GM13976 (cell line): Measurements from ENCODE around the gene SLC8B1.

ENCODE experiments used
- DNase-seq: peaks from one replicate; pipeline ENCODE4 v3.0.0; 2012; ENCODE audit warnings: low spot score
- in situ Hi-C: fragments of 300-500 bp; cut with MboI; formaldehyde crosslinking; loops from one replicate; pipeline ENCODE4 v1.12.0; 2022; ENCODE audit warnings: low sequenced_read_pairs, mixed read lengths, inconsistent platforms; ENCODE audit not compliant: unreplicated experiment
- TF ChIP-seq, protein P1 (sequence below): IDR thresholded peaks from 2 replicates; pipeline ENCODE4 v1.5.1; 2012; ENCODE audit warnings: borderline replicate concordance, mild to moderate bottlenecking; ENCODE audit not compliant: insufficient read depth; ENCODE audit errors: extremely low read depth, missing control alignments, control extremely low read depth

Gene SLC8B1

DNA sequence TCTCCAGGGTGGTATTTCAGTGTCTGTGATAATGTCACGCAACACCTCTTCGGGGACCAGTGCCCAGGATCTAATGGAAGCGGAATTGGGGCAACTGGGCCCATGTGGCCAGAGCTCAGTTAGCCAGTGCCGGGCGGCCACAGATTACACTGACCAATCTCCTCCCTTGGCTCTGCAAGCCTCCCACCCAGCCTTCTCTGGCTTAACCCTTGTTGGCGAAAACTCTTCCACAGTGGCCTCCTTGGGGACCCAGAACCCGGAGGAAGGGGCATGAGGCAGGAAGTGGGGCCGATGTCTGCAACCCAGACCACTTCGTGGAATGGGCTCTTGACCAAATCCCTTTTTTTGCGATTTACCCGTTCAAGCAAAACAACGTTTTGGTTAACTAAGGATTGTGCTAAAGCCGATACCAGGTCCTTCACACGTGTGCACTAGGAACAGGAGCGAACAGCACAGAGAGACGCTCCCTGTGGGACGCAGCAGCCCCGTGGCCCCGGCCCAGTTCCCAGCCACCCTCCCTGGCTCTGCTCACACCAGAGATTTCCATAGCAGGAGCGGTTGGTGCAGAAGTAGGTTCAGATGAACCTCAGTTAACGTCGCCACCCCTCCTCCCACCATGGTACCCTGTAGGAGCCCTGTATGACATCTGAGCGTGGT, 38.2 kb downstream of the SLC8B1 start:
- DNase-seq: no peak
- TF ChIP-seq, protein P1, sequence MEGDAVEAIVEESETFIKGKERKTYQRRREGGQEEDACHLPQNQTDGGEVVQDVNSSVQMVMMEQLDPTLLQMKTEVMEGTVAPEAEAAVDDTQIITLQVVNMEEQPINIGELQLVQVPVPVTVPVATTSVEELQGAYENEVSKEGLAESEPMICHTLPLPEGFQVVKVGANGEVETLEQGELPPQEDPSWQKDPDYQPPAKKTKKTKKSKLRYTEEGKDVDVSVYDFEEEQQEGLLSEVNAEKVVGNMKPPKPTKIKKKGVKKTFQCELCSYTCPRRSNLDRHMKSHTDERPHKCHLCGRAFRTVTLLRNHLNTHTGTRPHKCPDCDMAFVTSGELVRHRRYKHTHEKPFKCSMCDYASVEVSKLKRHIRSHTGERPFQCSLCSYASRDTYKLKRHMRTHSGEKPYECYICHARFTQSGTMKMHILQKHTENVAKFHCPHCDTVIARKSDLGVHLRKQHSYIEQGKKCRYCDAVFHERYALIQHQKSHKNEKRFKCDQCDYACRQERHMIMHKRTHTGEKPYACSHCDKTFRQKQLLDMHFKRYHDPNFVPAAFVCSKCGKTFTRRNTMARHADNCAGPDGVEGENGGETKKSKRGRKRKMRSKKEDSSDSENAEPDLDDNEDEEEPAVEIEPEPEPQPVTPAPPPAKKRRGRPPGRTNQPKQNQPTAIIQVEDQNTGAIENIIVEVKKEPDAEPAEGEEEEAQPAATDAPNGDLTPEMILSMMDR: no peak
- in situ Hi-C loops: no loop called here

- no peak for DNase-seq
- in situ Hi-C loops: no loop called here
These were observed 38.9 kb downstream of the SLC8B1 start for GRCh38 chr12:113295886-113296556.

DNA sequence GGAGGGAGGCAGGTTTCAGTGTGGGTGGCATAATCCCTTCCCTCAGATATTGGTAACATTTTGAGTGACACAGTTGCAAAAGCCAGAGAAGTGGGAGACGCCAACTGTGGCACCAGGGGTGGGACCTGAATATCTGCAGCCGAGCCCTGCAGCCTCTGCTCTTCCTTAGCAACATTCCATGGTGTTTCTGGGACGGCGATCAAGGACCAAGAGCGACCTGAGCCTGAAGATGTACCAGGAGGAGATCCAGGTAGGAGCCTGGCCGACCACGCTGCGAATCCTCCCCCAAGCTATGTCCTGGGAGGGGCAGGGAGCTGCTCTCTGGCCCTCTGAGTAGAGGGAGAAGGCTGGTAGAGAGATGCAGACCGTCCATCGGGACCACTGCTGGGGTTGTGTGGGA, 41.8 kb downstream of the SLC8B1 start:
- no peak for DNase-seq
- in situ Hi-C loops: no loop called here
- TF ChIP-seq, protein P1: no peak

More at GRCh38 chr12:113295886-113296556, 38.9 kb downstream of the SLC8B1 start:
- TF ChIP-seq, protein P1: no peak

DNA sequence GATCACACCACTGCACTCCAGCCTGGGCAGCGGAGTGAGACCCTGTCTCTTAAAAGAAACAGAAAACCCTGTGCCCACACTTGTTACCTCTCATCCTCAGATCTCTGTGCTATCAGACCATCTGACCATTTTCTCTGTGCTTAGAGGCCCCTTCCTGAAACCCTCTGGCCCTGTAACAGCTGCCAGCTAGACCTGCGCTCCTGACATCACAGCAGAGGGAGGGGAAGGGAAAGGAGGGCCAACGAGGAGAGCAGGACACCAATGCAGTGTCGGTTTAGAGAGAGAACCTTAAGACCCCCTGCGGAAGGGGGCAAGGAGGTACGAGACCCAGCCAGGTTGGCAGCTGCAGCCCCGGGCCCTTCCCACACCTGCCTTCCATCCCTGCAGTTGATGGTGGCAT, 42.4 kb downstream of the SLC8B1 start:
- no peak for DNase-seq
- in situ Hi-C loops: no loop called here
- TF ChIP-seq, protein P1: no peak

DNA sequence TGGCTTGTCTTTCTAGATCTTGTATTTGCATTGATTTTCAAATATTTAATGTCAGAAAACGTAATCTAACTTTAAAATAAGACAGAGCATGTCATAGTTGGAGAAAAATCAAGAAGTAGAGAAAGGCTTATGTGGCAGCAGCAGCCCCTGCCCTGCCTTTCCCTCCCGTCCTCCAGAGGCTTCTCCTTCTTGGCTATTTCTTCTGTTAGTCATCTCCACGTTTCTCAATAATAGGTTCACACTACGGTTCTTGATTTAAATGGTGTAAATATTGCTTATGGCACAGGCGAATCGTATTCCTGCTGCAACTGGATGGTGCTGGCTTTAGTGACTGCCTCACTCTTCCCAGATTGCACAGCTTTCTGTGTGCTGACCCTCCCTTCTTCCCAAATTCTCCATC, 42.8 kb downstream of the SLC8B1 start:
- DNase-seq: no peak
- TF ChIP-seq, protein P1: no peak
- in situ Hi-C loops: no loop called here

DNA sequence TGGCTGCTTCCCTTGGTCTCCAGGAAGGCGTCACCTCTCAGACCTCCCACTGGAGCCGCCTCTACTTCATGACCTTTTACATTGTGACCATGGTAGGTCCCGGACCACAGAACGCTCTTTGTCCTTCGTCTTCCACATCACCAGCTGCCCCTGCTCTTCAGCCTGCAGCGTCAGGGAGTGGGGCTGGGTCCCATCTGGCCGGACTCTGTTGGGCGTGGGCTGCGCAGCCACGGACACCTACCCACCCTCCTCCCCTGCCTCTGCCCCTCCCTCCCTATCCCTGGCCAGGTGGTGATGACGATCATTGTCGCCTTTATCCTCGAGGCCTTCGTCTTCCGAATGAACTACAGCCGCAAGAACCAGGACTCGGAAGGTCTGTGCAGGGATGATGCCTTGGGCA, 43.3 kb downstream of the SLC8B1 start:
- TF ChIP-seq, protein P1: no peak
- in situ Hi-C loops: no loop called here
- no peak for DNase-seq

GRCh38 chr12:113290506-113290905, 44.4 kb downstream of the SLC8B1 start:
- in situ Hi-C loops: no loop called here

More at GRCh38 chr12:113290506-113290905, 44.4 kb downstream of the SLC8B1 start:
- DNase-seq: no peak
- TF ChIP-seq, protein P1: no peak
